Glutamatergic neuron (in vitro differentiated cells): ENCODE measurements around the gene DRAP1. TPM values are rescaled to one million over a fixed set of nuclear protein-coding genes. Genes with fewer than 3 reads are reported as not detected.

ENCODE experiments used
- DNase-seq: peaks from one replicate; pipeline ENCODE4 v3.0.0; 2022
- H3K27ac Mint-ChIP-seq: one replicate; pipeline ENCODE4 v1.8.0; 2020; ENCODE audit warnings: mild to moderate bottlenecking, mixed read lengths, inconsistent platforms; ENCODE audit not compliant: unreplicated experiment
- H3K27me3 Mint-ChIP-seq: one replicate; pipeline ENCODE4 v1.8.0; 2020; ENCODE audit warnings: mild to moderate bottlenecking, moderate library complexity, mixed read lengths, inconsistent platforms; ENCODE audit not compliant: unreplicated experiment
- H3K36me3 Mint-ChIP-seq: one replicate; pipeline ENCODE4 v1.8.0; 2020; ENCODE audit warnings: mild to moderate bottlenecking, mixed read lengths, inconsistent platforms; ENCODE audit not compliant: unreplicated experiment
- H3K4me1 Mint-ChIP-seq: one replicate; pipeline ENCODE4 v1.8.0; 2020; ENCODE audit warnings: mild to moderate bottlenecking, low read depth, mixed read lengths, inconsistent platforms; ENCODE audit not compliant: unreplicated experiment
- H3K4me3 Mint-ChIP-seq: one replicate; pipeline ENCODE4 v1.8.0; 2020; ENCODE audit warnings: mild to moderate bottlenecking, mixed read lengths, inconsistent platforms; ENCODE audit not compliant: unreplicated experiment
- H3K9me3 Mint-ChIP-seq: one replicate; pipeline ENCODE4 v1.8.0; 2020; ENCODE audit warnings: mild to moderate bottlenecking, moderate library complexity, mixed read lengths, inconsistent platforms; ENCODE audit not compliant: unreplicated experiment
- CTCF ChIP-seq: fragments of 200-600 bp; sonication (generic); IDR thresholded peaks from one replicate; pipeline ENCODE4 v1.5.0; 2021; ENCODE audit not compliant: partially characterized antibody, unreplicated experiment
- total RNA-seq: library from RNA; stranded (reverse); fragmentation: NEBNext Ultra II Directional; extraction: Animal tissue kit (Norgen Biotek cat#: 25700); gene quantifications from one replicate; pipeline ENCODE4 v1.2.1, GENCODE V29; 2021; ENCODE audit not compliant: unreplicated experiment

DRAP1 gene
- total RNA-seq, 1 donor from 2014 or later, result 68.7 TPM

- H3K4me3 Mint-ChIP-seq, result no peak overlapping the region
- H3K27ac Mint-ChIP-seq, result no peak overlapping the region
- peaks cover 11% of the 10 kb centered on the region for H3K4me1 Mint-ChIP-seq
- no peak for DNase-seq
- H3K27me3 Mint-ChIP-seq, result peaks cover 7% of the 10 kb centered on the region
- no peak for TF ChIP-seq CTCF
- peaks cover 5% of the 10 kb centered on the region for H3K9me3 Mint-ChIP-seq
- no peaks in the 10 kb centered on the region for H3K36me3 Mint-ChIP-seq
Measured at GRCh38 chr11:65958291-65958690, 39.1 kb downstream of the DRAP1 start.

DNA sequence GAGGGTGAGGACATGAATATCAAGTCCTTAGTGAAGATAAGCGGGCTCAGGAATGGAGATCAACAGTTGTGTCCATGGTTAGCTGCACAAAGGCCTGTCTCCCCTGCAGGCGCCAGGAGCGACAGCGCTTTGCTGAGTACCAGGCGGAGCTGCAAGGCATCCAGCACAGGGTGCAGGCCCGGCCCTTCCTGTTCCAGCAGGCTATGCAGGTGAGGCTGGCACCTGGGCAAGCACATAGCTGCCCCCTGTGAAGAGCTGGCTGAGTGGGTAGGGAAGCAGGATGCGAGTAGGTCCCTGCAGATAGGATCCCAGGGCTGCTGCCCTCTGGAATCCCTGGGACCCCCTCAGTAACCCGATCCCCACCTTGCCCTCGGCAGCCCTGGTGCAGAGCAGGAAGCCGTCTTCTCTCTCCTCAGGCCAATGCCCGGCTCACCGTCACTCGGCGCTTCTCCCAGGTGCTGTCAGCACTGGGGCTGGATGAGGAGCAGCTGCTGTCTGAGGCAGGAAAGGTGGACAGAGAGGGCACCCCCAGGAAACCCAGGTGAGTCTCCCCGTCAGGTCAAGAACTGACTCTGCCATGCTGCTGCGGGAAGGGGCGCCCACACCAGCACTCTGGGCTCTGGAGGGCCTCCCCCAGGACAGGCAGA is 39.7 kb downstream of the DRAP1 start:
- H3K4me3 Mint-ChIP-seq, result no peak overlapping the region

DNA sequence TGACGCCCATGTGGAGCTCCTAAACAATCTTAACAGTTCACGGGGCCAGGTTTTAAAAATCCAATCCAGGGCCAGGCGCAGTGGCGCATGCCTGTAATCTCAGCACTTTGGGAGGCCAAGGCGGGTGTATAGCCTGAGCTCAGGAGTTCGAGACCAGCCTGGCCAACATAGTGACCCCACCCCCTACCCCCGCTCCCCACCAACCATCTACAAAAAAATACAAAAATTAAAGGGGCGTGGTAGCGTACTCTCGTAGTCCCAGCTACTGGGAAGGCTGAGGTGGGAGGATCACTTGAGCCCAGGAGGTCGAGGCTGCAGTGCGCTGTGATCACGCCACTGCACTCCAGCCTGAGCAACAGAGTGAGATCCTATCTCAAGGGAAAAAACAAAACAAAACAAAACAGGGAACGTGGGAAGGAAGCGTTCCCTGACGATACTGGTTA is 41.6 kb downstream of the DRAP1 start:
- TF ChIP-seq CTCF, result no peak
- peaks cover 11% of the 10 kb centered on the region for H3K4me1 Mint-ChIP-seq
- peak overlapping the region; percentile 95 for H3K4me3 Mint-ChIP-seq

More for the DNA sequence above, 39.7 kb downstream of the DRAP1 start:
- TF ChIP-seq CTCF, result no peak
- no peaks in the 10 kb centered on the region for H3K36me3 Mint-ChIP-seq
- no peak overlapping the region for H3K27ac Mint-ChIP-seq
- peaks cover 7% of the 10 kb centered on the region for H3K27me3 Mint-ChIP-seq
- peaks cover 11% of the 10 kb centered on the region for H3K4me1 Mint-ChIP-seq
- H3K9me3 Mint-ChIP-seq, result peaks cover 5% of the 10 kb centered on the region
- no peak for DNase-seq

DNA sequence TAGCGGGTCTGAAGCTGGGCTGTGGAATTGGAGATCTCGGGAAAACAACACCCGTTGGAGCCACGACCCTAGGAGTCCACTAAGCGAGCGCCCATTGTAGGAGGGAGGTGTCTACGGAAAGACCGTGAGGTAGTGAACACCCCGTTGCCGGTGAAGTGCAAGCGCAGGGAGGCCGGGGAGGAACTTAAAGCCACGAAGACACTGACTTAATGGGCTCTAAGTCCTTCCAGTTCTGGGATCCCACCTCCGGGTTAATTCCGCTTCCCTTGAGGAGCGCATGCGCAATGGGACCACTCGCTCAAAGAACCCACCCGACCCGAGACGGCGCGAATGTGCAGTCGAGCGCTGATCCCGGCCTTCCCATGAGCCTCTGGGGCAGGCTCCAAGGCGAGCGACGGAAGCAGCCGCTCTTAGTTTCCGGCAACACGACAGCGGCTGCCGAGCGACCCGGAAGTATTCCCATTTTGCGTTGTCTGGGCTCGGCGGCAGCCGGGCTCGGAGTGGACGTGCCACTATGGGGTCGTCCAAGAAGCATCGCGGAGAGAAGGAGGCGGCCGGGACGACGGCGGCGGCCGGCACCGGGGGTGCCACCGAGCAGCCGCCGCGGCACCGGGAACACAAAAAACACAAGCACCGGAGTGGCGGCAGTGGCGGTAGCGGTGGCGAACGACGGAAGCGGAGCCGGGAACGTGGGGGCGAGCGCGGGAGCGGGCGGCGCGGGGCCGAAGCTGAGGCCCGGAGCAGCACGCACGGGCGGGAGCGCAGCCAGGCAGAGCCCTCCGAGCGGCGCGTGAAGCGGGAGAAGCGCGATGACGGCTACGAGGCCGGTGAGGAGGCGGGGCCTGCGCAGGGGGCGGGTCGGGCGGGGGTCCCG is 42.3 kb downstream of the DRAP1 start, which contains the start of gene SART1:
SART1 (plus strand) TSS at position 468 of the 874 bp plus-strand sequence; CDS start at position 515, 47 bp downstream.
- peaks cover 11% of the 10 kb centered on the region for H3K27me3 Mint-ChIP-seq

More for the DNA sequence above, 41.6 kb downstream of the DRAP1 start:
- Mint-ChIP-seq H3K27me3 (peaks cover 8% of the 10 kb centered on the region), H3K27ac (peak overlapping the region; percentile 89), H3K36me3 (no peaks in the 10 kb centered on the region), H3K9me3 (peaks cover 6% of the 10 kb centered on the region)
- DNase-seq, result no peak

More for the DNA sequence above, 42.3 kb downstream of the DRAP1 start, which contains the start of gene SART1:
- peaks cover 6% of the 10 kb centered on the region for H3K9me3 Mint-ChIP-seq
- H3K4me3 Mint-ChIP-seq, result peak within 1 kb of the TSS; percentile 95
- H3K27ac Mint-ChIP-seq, result peak within 1 kb of the TSS; percentile 89
- TF ChIP-seq CTCF, result no peak
- peak; percentile 98 for DNase-seq
- H3K4me1 Mint-ChIP-seq, result peaks cover 11% of the 10 kb centered on the region
- H3K36me3 Mint-ChIP-seq, result no peaks in the 10 kb centered on the region
